HFF-Myc (cell line): ENCODE measurements around the gene POU5F1.

Experiments used
- DNase-seq: peaks from one replicate; pipeline ENCODE4 v3.0.0-alpha.2; 2011; ENCODE audit warnings: low read depth; ENCODE audit errors: extremely low read depth
- H3K4me3 ChIP-seq: replicated peaks from 2 replicates; pipeline ENCODE4 v1.5.1; 2011; ENCODE audit warnings: low read depth, mild to moderate bottlenecking, control low read depth, low read length
- TF ChIP-seq, protein P1 (sequence below): IDR thresholded peaks from 2 replicates; pipeline ENCODE4 v1.5.1; 2012; ENCODE audit warnings: mild to moderate bottlenecking, low read depth, low read length, control low read depth; ENCODE audit errors: missing control alignments

Gene POU5F1

DNA sequence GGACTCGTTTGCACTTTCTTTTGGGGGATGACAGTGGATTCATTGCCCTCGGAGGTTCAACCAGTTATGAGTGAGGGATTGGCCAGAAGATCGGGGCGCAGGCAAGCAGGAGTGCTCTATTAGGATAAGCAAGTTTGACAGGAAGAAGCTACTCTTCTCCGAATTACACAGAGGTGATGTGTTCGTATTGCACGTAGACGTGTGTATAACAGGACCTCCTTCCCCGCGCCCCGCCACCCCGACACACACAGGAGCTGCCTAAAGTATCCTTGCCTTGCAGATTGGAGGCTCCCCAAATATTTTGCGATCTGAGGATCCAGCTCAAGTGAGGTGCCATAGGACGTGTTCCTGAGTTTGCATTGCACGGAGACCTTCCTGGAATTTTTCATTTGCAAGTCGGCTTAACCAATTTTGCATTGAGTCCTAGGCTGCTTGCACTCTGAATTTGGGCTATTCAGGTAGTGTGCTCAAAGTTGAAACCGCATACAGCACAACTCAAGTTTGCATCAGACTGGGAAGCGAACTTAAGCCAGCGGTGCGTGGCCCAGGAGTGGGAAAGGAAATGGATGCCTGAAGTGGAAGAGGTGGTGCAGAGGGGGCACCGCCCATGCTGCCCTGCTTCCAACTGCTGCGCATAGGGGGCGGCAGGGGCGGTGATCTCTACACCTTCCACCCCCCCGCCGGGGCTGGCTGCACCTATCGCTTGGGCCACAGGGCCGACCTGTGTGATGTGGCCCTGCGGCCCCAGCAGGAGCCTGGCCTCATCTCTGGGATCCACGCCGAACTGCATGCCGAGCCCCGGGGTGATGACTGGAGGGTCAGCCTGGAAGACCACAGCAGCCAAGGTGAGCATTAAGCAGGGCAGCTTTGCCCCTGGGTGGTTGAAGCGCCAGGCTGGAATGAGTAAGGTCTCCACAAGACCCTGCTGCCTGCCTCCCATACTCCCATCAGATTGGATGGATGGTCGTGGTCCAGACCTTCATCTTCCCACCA is 11.3 kb downstream of the POU5F1 start:
- H3K4me3 ChIP-seq = peak overlapping the region; percentile 76
- TF ChIP-seq, protein P1, sequence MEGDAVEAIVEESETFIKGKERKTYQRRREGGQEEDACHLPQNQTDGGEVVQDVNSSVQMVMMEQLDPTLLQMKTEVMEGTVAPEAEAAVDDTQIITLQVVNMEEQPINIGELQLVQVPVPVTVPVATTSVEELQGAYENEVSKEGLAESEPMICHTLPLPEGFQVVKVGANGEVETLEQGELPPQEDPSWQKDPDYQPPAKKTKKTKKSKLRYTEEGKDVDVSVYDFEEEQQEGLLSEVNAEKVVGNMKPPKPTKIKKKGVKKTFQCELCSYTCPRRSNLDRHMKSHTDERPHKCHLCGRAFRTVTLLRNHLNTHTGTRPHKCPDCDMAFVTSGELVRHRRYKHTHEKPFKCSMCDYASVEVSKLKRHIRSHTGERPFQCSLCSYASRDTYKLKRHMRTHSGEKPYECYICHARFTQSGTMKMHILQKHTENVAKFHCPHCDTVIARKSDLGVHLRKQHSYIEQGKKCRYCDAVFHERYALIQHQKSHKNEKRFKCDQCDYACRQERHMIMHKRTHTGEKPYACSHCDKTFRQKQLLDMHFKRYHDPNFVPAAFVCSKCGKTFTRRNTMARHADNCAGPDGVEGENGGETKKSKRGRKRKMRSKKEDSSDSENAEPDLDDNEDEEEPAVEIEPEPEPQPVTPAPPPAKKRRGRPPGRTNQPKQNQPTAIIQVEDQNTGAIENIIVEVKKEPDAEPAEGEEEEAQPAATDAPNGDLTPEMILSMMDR = no peak
- no peak for DNase-seq

DNA sequence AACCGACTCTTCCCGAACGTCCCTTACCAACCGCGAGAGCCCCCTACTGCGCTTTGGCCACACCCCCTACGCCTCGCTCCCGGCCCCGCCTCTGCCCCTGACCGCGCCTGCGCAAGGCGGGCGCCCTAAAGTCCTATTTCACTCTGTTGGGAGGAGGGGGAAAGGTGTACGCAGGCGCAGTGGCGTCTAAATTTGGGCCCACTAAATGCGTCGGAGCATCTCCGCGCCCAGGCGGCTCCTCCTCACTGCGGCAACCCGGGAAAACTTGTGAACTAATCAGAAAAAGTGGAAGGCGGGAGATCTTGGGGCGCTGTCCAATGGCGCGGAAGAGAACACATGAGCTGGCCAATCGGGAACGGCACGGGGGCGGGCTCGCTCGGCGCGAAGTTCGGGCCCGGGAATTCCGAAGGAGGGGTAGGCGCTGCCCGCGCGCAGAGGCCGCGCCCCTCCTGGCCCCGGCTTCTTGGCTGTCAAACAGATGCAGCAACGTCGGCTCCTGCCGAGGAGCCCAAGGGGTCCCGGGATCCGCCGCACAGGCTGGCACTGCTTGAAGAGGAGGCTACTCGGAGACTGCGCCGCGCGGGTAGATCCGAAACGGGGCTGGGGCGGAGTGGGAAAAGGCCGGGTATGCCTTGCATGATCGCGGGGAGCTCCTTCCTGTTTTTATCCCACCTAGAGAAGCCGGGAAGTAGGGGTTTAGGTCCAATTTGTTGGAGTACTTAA is 12.2 kb downstream of the POU5F1 start, which contains the start of gene TCF19:
Gene TCF19 (plus strand): TSS at position 450 of the 723 bp plus-strand sequence. CDS start 881 bp downstream, outside the sequence.
- DNase-seq = peak; percentile 99
- TF ChIP-seq, protein P1 = no peak
- H3K4me3 ChIP-seq = peak within 1 kb of the TSS; percentile 76

DNA sequence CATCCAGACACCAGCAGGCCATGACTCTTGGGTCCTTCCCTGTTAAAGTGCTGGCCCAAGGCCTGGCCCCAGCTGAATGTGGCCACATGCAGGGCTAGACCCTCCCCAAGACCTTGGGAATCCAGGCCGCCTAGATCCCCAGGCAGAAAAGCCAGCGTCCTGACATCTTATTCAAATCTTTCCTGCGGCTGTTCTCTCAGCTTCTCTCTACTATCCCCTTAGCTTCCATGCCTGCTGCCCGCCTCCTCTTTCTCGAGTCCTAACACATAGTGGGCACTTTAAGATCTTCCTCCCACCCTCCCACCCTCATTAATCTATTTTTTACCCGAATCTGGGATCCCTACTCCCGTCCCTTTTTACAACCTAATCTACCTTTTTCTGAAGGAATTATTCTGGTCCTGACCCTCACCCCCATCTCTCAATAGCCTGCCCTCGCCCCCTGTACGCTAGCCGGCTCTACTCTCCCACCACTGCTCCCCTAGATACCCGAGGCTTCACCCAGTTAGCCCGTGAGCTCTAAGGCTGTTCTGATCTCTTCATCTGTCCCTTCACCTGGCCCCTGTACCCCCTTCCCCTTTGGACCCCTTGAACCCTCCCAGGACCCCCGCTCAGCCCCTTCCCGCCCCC is 12.9 kb downstream of the POU5F1 start, which contains the start of gene CCHCR1:
Gene CCHCR1 (minus strand): TSS at position 290 of the 627 bp plus-strand sequence. CDS start 202 bp downstream, at position 88.
- TF ChIP-seq, protein P1 = no peak
- DNase-seq = no peak
- H3K4me3 ChIP-seq = peak within 1 kb of the TSS; percentile 76

DNA sequence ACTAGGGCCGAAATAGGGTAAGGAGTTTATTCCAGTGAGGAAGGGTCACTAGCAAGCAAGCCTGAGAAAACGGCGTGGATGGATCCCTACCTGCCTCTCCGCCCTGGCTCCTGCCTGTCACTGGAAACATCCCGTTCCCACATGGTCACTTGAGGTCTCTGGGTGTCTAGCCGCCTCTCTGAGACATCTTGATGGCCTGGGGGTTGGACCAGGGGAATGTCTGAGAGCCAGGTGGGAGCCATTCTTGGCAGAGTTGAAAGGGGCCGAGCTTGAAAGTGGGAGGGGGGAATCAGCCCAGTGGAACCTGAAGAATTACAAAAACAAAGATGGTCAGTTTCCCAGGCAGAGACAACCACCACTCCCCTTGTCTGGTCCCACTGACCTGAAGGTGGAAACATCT is 13.8 kb downstream of the POU5F1 start:
- H3K4me3 ChIP-seq = no peak overlapping the region
- TF ChIP-seq, protein P1 = no peak
- no peak for DNase-seq

DNA sequence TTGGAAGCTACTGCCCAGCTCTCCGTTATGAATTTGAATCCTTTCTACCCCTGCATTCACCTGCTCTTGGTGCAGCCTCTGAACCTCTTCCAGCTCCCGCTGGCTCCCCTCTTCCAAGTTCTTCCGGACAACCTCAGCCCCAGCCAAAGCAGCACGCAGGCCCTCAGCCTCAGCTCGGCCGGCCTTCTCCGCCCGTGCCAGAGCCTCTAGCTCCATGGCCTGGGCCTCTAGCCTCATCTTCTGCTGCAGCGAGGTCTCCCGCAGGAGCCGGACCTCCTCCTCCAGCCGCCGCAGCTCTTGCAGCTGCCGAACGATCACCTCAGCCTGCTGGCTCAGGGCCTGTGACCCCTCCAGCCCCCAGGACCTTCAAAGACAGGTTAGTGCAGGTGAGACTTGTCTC is 16.0 kb downstream of the POU5F1 start:
- H3K4me3 ChIP-seq = no peak overlapping the region
- DNase-seq = no peak
- TF ChIP-seq, protein P1 = no peak

DNA sequence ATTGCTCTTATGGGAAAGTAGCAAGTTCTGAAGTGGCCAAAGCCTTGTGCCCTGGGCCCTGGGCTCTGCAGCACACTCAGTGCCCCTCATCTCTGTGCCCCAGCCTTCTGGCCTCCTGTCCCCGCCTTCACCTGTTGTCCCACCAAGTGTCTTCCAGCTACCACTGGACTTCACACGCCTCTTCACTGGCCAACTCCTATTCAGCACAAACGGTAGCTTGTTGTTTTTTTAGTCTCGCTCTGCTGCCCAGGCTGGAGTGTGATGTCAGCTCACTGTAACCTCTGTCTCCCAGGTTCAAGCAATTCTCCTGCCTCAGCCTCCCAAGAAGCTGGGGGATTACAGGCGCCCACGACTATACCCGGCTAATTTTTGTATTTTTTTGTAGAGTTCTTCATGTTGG is 17.7 kb downstream of the POU5F1 start:
- DNase-seq = no peak
- TF ChIP-seq, protein P1 = no peak
- H3K4me3 ChIP-seq = no peak overlapping the region
